Measurements from ENCODE around the gene ATP8A2.
"Not testable (repeated sequence)": the region's sequence is repeated elsewhere in the genome, so short reads cannot be mapped to it uniquely, and the experiment has no call there.

Gene ATP8A2

DNA sequence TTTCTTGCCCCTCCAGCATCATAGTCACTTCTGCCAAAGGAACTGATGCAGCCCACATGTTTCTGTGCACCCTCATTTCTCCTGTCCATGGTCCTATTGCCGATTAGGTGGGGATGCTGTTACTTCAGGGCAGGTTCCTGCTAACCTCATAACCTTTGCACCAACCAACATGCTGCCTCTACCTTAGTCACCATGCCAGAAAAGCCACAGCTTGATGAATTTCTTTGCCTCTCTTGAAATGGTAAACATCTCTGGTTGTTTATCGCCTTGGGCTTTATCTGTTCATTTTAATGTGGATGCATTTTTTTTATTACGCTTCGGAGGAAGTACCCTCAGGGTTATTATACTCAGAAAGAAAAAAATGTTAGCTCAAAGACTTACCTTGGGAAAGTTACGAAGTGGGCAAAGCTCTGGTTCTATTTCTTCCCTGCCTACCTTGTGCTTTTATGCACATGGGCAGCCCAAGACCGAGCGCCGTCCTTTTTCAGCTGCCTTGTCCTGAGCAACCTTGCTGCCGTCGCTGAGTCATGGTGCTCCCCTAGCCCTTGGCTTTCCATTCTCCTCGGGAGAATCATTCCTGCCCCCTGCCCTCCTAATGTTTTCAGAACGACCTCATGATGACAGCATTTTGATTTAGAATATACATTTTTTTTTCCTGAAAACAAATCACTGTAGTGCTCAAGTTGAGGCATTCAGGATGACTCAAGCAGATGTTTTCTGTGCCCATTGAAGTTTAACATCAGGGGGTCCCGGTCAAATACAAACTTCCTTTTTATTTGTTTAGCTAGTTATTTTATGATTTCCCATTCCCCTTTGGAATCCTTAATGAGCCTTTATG, 400.1 kb downstream of the ATP8A2 start:
- no peak for FAIRE-seq

DNA sequence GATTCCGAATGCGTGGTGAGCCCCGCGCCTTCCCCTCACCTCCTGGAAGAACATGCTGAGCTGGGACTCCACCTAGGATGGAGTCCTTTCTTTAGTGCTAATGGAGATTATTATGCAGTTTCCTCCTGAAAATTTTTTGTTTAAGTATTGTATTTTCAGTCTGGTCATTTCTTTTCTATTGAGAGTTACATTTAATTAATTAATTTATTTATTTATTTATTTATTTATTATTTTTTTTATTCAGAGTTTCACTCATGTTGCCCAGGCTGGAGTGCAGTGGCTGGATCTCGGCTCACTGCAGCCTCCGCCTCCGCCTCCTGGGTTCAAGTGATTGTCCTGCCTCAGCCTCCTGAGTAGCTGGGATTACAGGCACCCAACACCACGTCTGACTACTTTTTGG, 400.8 kb downstream of the ATP8A2 start:
- FAIRE-seq = not testable (repeated sequence)

DNA sequence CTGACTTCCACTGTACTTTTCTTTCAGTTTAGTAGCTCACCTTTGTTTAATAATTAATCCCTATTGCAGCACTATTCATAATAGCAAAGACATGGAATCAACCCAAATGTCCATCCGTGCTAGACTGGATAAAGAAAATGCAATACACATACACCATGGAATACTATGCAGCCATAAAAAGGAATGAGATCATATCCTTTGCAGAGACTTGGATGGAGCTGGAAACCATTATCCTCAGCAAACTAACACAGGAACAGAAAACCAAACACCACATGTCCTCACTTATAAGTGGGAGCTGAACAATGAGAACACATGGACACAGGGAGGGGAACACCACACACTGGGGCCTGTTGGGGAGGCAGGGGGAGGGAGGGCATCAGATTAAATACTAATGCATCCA, 402.3 kb downstream of the ATP8A2 start:
- FAIRE-seq = not testable (repeated sequence)

DNA sequence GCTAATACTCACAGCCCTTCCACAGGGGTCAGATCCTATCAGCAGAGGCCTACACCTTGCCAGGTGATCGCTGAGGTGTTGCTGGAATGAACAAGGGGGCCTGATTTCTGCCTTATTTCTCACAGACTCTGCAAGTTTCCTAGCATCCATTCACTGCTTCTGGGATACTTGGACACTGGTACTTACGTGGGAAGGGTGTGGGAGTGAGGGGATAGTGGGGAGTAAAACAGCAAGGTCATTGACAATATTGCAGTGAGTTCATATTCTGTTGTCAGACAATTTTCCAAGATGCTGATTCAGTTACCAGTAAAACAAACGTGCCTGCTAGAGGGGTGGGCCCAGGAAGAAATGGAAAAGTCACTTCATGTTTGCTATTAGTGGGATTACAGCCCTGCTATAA, 403.5 kb downstream of the ATP8A2 start:
- FAIRE-seq = no peak

DNA sequence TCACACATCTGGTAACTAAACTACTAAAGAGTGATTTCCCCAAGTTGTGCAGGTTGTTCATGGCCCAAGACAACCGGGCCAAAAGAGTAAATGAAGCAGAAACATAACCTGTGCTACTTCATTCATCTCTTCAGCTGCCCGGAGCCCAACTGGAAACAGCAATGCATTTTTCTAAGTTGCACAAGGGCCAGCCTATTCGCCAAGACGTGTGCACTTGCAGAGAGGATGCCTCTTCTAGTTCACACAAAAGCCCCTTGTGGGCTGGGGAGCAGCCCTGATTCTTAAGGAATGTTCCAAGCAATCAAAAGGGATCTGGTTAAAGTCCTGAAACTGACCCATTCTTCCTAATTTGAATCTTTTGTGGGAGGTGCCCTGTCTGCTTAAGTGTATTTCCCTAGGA, 404.2 kb downstream of the ATP8A2 start:
- FAIRE-seq = no peak

DNA sequence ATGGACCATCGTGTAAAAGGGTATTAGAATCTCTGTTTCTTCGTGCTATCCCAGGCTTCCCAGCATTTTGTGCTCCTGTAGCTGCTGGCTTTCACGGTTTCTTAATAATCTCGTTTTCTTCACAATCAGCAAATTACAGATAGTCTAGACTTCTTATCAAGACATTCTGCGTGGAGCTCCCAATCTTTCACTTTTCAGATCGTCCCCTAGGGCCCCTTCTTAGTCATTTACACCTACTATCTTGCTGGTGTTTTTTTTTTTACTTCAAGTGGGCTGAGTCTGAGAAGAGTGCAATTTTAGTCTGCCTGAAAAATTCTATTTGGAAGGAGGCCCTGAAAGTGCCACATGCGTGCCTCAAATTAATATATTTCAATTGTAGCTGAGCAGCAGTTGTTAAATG, 404.9 kb downstream of the ATP8A2 start:
- no peak for FAIRE-seq

DNA sequence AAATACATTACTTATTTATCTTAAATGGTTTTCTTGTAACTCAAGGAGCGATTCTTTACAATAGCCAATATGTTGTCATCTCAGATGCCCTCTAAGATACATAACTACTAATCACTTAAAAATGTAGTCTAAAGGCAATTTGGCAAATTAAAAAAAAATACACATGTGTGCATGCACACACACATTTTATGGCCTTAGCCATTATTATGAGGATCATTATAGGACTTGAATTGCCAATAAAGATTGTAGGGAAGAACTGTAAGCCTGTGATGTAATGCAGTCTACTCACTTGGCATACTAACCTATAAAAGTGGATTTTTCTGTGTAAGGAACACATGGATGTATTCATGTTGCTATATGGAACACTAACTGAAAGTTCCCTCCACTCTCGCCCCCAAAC, 405.7 kb downstream of the ATP8A2 start:
- no peak for FAIRE-seq

DNA sequence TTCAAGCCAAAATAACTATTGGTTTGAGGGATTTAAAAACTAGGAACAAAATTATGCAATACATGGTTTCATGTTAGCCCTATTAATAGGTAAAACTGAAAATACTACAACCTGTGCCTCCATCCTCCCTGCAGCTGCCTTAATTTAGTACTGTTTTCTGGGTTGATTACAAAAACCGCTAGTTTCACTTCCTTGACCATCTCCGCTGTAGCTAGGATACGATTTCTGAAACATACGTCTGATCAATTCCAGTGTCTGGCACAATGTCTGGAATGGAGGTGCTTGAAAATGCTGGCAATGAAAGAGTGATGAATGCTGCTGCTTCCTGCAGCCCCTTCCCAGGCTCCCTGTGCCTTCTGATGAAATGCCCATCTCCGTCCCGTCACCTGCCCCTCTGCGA, 406.6 kb downstream of the ATP8A2 start:
- FAIRE-seq = no peak

DNA sequence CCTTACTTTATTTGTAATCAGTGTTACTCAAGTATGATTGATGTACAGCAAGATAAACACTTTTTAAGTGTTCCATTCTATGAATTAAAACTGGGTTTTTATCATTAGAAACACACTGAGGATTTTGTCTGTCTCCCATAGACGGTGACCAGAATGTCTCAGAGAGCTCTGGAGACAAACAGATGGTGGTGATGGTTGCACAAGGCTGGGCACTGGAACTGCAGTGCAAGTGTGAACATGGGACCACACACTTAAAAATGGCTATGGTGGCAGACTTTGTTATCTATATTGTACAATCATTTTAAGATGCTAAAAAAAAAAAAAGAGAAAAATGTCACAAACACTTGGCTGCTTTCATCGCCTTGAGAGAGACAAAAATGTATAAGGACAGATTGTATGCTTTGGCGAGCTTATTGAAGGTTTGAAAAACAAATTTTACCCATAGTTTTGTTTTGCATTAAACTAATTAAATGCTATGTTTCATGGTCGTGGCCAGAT, 407.1 kb downstream of the ATP8A2 start:
- no peak for FAIRE-seq

DNA sequence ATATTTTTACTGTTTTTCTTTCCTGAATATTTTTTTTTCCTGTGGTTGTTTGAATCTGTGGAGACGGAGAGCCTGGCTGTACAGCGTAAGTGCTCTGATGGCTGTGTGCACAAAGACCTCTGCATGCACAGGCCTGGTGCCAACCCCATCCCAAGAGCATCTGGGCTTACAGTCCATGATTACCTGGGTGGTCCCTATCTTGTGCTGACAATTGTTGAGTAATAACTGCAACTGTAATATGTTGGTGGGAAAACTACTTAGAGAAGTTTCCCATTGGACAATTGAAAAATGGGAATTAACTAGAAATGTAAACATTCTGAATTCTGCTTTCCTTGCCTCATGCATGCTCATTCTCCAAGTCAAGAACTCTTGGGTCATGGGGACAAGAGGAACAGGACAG, 411.3 kb downstream of the ATP8A2 start:
- FAIRE-seq = no peak

DNA sequence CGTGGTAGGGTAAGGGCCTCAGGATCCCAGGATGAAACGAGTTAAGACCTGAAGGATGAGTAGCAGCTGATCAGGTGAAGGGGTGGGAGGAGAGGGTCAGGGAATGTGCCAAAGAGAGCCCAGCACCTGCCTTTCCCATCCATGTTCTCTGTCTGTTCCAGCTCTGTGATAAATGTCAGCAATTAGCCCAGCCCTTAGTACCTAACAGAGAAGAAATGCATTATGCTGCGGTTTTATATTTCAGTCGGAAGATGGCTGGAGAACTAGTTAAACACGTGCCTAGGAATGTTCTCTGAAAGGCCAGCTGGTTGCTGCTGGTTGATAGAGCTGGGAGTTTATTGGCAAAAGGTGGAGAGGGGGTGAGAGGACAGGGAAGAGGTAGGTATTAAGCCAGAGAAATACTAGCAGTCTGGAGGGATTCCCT, 411.8 kb downstream of the ATP8A2 start:
- FAIRE-seq = no peak

DNA sequence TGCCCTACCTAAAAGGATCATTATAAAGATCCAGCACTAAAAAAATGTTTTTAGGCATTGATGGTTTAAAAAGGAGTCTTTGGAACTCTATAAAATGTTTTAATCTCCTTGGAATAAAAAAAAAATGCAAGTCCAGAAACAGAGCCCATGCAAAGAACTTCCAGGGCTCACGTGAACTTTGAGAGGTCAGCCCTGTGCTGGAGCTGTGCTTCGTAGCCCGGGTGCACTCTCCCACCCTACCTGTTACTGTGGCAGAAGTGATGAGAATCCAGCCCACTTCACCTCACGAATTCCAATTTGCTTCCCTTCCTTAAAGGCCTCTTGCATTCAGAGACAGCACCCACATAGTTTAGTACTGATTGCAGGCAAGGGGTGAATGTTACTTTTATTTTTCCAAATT, 412.3 kb downstream of the ATP8A2 start:
- FAIRE-seq = no peak

DNA sequence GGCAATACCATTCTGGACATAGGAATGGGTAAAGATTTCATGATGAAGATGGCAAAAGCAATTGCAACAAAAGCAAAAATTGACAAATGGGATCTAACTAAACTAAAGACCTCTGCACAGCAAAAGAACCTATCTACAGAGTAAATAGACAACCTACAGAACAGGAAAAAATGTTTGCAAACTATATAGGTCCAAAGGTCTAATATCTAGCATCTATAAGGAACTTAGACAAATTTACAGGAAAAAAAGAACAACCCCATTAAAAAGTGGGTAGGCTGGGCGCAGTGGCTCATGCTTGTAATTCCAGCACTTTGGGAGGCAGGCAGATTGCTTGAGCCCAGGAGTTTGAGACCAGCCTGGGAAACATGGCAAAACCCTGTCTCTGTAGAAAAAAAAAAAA, 418.4 kb downstream of the ATP8A2 start:
- FAIRE-seq = not testable (repeated sequence)

DNA sequence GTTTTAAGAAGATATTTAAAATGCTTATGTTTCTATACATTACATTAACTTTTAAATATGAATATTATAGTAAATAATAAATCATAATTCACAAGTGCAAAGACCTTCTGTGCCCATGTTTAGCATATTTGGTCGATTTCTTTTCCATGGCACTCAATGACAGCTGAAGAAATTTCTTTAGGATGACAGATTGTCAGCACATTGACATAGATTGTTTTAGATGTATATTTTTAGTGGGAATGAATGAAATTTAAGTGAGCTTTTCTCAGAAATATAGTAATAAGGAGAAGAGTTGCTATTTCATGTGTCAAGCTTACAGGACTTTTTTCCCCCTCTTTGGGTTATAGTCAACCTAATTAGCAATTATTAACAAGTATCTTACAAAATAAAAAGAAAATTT, 423.5 kb downstream of the ATP8A2 start:
- FAIRE-seq = no peak

DNA sequence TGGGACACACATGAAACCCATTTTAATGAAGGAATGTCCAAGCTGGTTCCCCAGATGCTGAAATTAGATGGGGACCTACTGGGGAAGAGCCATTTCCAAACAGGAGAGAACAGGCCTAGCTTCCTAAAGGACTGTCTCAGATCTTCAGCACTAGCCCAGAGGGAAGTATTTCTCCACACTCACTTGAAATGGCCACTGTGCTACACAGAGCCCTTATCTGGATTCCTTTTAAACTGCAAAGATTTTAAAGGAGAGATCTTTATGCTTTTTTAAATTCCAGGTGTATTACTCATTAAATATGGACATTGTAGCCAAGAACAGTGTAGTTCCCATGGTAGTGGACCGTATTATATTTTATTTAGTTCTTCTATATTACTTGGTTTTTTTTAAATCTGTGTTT, 424.7 kb downstream of the ATP8A2 start:
- no peak for FAIRE-seq

DNA sequence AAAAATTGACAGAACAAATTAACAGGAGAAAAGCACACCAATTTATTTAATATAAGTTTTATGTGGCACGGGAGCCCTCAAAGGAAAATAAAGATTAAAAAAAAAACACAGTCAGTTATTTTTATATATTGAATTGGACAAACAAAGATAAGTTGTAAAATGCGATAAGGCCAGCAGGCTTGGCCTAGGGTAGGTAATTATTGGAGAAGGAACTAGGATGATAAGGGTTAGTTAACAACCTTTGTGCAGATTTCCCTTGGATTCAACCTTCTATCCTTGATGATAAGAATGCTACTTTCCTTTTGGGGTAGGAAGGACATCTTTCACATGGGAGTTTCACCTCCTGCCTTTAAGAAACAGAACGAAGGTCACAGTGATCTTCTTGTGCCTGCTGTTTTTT, 427.2 kb downstream of the ATP8A2 start:
- no peak for FAIRE-seq

DNA sequence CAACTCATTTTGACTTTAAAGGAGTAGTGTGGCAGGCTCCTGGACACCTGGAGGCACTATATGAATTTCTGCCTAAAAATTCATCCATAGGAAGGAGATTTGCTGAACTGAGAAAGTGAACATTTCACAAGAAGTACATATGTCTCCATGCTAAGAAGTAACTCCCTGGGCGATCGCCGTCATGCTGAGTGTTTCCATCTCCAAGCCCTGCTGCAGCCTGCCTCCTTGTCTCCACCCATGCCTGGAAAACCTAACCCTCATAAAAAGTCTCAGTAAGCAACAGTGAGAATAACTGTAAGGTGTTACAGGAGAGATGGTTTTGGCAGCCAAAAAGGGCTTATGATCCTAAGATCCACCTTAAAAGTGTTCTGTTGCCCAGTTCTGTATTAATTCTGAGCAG, 428.7 kb downstream of the ATP8A2 start:
- no peak for FAIRE-seq

DNA sequence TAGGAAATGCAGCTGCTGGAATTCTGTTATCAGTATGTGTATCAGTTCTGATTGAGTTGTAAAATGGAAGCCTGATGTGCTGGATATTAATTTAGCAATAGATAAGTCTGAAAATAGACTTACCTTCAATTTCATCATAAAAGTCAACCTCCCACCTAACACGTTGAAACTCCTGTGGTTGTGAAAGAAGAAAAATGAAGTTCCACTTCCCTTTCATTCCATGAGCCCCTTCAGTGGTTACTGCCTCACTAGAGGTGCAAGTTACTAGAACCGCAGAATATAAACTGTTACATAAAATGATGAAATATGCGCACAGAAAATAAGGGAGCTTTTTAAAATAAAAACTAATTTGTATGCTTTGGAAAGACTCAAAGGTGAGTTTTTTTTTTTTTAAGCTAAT, 430.8 kb downstream of the ATP8A2 start:
- FAIRE-seq = no peak

DNA sequence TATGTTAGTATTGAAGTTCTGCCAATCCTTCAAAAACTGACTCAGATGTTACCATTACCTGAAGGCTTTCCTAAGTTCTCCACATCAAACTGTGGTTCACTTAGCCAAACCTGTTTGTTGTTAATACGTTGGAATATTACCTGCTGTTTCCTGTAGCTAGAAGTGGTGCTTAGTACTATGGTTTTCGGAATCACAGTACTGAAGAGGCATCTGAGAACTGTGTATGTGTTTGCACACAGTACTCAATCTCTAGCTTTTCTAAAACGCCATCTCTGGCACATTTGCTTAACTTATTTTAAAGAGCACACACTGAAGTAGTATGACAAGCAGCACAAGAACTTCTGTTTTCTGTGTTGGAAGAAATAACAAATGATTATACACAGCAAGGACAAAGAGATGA, 431.9 kb downstream of the ATP8A2 start:
- FAIRE-seq = no peak

DNA sequence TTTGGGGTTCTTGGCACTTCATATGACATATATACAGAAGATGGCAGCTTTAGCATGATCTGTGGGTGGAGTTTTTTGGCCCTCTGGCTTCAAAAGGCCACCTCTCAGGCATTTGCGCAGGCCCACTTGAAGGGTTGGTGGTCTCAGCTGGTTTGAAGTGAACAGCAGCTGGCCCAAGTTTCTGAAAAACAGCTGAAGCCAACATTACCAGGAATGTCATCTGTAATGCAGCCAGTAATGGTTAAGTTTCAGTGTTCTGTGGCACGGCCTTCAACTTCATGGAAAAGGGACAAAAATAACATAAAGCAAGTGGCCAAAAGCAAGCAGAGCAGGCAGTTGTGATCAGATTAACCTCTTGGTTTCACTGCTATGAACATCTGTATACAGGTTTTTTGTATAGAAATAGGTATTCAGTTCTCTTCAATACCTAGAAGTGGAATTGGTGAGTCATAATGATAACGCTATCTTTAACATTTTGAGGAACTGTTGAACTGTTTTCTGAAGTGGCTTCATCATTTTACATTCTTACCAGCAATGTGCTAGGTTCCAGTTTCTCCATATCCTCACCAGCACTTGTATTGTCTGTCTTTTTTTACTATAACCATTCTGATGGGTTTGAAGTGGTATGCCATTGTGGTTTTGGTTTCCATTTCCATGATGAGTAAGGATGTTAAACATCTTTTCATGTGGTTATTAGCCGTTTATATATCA, 434.6 kb downstream of the ATP8A2 start:
- FAIRE-seq = no peak

DNA sequence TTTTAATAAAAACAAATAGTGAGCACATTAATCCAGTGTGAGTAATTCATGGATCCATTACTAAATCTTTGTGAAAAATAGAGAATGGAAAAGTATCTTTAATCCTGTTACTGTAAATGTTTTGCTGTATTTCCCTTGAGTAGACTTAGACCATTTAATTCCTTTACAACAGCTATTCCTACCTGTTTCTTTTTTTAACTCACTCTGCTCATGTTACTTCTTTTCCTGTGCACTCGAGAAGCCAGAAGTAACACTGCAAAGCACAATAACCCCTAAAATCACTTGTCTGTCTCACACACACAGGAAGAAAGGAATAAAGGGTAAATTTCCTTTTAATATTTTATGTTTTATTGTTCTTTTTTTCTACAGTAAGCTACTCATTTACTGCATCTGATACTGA, 435.8 kb downstream of the ATP8A2 start:
- FAIRE-seq = no peak

DNA sequence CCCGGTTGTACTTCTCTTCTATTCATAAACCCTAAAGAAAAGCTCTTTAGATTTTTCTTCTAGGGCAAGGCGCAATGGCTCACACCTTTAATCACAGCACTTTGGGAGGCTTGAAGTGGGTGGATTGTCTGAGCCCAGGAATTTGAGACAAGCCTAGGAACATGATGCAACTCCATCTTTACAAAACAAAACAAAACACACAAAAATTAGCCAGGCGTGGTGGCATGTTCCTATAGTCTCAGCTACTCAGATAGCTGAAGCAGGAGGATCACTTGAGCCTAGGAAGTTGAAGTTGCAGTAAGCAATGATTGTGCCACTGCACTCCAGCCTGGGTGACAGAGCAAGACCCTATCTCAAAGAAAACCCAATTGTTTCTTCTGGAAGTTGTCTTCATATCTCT, 439.7 kb downstream of the ATP8A2 start:
- FAIRE-seq = no peak

DNA sequence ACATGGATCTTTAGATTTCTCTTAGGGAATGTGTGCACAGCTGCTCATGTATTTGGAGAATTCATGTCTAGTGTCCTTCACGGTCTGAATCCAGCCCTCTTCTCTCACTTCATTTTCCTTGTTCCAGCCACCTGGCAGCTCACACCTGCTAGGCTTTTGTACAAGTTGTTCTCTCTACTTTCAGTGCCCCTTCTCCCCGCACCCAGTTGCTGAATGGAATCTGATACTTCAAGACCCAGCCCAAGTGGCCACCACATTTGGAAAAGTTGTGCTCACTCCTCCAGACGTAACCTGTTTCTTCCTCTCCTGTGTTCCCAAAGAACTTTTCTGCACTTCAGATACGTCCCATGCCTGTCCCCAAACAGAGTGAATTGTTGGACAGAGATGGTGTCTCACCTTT, 444.5 kb downstream of the ATP8A2 start:
- no peak for FAIRE-seq

DNA sequence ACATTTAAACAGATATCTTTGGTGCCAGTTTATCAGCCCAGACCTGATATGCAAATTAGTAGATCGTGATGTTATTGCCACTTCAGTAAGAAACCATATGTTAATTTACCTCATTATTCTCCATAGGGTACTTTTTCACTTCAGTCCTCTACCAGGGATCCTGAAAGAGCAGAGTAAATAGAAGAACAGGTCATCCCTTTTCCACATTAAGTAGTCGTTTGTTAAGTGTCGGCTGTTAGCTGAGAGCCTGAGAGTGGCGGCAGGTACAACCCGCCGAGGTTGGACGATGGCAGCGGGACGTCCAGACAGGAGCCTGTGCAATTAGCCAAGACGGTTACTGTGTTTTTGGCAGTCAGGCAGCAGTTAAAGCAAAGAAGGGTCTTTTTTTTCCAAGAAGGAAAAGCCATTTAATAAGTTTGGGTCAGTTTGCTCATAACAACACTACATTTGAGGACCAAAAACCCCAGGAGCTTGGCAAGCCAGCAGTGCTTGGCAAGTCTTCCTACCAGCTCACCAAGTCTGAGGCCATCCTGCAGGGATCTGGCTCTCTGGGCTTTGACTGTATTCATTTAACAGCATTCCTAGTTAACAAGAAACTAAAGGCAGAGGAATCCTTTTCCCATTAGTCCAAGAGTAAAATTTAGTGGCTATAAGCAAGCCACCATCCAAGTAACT, 448.2 kb downstream of the ATP8A2 start:
- no peak for FAIRE-seq
